Erythroblast (primary cell): ENCODE measurements around the gene LDHAL6B.

Experiments used
- GATA1 ChIP-seq: IDR thresholded peaks from 2 replicates; pipeline ENCODE4 v1.6.1; 2011; ENCODE audit warnings: low read depth, mild to moderate bottlenecking, control low read depth, low read length, moderate library complexity
- POLR2A ChIP-seq: IDR thresholded peaks from 2 replicates; pipeline ENCODE4 v1.6.1; 2011; ENCODE audit warnings: mild to moderate bottlenecking, low read length

DNA sequence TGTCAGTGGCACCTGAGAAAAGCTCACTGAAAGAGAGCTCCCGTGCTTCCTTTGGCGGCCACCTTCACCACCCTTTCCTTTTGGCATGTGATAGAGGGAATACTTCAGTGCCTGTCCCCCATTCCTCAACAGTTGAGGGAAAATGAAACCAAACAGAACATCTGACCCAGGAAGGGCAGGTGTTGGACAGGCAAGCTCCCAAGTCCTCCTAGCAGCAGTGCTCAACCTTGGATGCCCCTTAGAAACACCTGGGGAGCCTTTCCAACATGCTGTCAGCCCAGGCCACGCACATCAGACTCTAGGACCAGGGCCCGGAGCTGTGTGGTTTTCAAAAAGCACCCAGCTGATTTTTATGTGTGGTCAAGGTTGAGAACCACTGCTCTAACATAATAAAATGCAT is 22.4 kb downstream of the LDHAL6B start:
- TF ChIP-seq POLR2A (no peak), GATA1 (no peak)
